ENCODE measurements around the gene CCND3.

Gene CCND3

GRCh38 chr6:41941280-41942066 lies at the start of gene CCND3:
Gene CCND3, minus strand, starts transcription at chr6:41941808. Its CDS starts 159 bp downstream, at chr6:41941649.
- DNase-seq = peak; percentile 79

GRCh38 chr6:41986339-41986738 lies 44.7 kb upstream of the CCND3 start:
- no peak for DNase-seq

- no peak for DNase-seq
Measured at GRCh38 chr6:41984623-41985022, 43.0 kb upstream of the CCND3 start.

GRCh38 chr6:41976794-41977484 lies 35.3 kb upstream of the CCND3 start:
- DNase-seq = no peak

- DNase-seq = no peak
Measured at GRCh38 chr6:41975276-41975675, 33.7 kb upstream of the CCND3 start.

- no peak for DNase-seq
Measured at GRCh38 chr6:41974281-41974825, 32.7 kb upstream of the CCND3 start.

- no peak for DNase-seq
Measured at GRCh38 chr6:41972826-41973225, 31.2 kb upstream of the CCND3 start.

- DNase-seq = peak; percentile 18
Measured at GRCh38 chr6:41970436-41970846, 28.8 kb upstream of the CCND3 start.

GRCh38 chr6:41967312-41968287 lies 26.0 kb upstream of the CCND3 start:
- DNase-seq = no peak

GRCh38 chr6:41966961-41967311 lies 25.3 kb upstream of the CCND3 start:
- no peak for DNase-seq

- no peak for DNase-seq
Measured at GRCh38 chr6:41966214-41966920, 24.8 kb upstream of the CCND3 start.

- no peak for DNase-seq
Measured at GRCh38 chr6:41965429-41966213, 24.0 kb upstream of the CCND3 start.

GRCh38 chr6:41964201-41964887 lies 22.7 kb upstream of the CCND3 start:
- DNase-seq = no peak

GRCh38 chr6:41963371-41963770 lies 21.8 kb upstream of the CCND3 start:
- no peak for DNase-seq

- no peak for DNase-seq
Measured at GRCh38 chr6:41960028-41960427, 18.4 kb upstream of the CCND3 start.

GRCh38 chr6:41958022-41958856 lies 16.6 kb upstream of the CCND3 start:
- peak; percentile 68 for DNase-seq

GRCh38 chr6:41957117-41957516 lies 15.5 kb upstream of the CCND3 start:
- no peak for DNase-seq

- DNase-seq = no peak
Measured at GRCh38 chr6:41955412-41955811, 13.8 kb upstream of the CCND3 start.

- DNase-seq = no peak
Measured at GRCh38 chr6:41954668-41955067, 13.1 kb upstream of the CCND3 start.

Measured in CD4-positive, alpha-beta T cell treated with Interleukin-4 for 4 hours (primary cell).